ENCODE data around the gene FAM83D.
A peak's percentile ranks its signal among the peaks of the same experiment; 100 is the strongest.
"Not testable (repeated sequence)": the region's sequence is repeated elsewhere in the genome, so short reads cannot be mapped to it uniquely, and the experiment has no call there.

Gene FAM83D

DNA sequence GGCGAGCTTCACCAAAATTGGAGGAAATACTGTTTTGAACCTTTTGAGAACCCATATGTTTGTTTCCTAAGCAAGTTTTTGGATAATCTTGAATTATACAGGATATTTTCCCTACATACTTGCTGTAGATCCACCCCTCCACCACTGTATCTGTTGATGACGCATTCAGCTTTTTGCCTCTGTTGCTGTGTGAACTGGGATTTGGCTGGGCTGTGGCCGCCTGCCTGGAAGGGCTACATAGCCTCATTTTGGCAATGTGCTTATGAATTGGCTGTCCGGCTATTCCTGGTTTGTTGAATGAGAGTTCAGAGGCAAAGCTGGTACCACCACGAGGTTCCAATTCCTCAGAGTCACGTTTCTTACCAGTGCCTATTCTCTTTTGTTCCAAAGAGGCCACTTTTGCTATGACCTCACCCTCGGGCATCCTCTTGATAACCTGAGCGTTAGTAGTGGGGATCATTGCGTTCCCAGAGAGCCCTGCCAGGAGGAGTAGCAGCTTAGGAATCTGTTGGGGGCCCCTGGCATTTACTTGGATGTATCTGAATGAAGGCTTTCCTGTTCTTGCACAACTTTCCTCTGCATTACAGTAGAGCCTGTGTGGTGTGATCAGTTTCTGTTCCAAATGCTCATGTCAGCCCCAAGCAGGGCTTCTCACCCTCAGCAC, 6.4 kb downstream of the FAM83D start:
- DNase-seq (ENCODE audit: insufficient read length, low spot score), result peak; percentile 44
- FAIRE-seq, result peak; percentile 64

- FAIRE-seq (no peak), DNase-seq (ENCODE audit: insufficient read length, low spot score) (no peak)
These were observed 8.3 kb downstream of the FAM83D start for GRCh38 chr20:38934530-38934929.

DNA sequence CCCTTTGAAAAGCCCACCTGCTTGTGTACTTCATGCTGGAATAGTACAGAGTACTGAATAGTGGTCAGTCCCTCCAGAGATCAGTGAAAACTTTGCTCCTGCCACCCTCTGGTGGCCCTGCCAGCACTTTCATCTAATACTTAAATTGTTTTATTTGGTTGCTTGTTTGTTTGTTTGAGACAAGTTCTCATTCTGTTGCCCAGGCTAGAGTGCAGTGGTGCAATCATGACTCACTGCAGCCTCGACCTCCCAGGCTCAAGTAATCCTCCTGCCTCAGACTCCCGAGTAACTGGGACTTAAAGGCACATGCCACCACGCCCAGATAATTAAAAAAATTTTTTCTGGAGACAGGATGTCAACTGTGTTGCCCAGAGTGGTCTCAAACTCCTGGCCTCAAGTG, 9.1 kb downstream of the FAM83D start:
- FAIRE-seq, result no peak
- peak; percentile 45 for DNase-seq (ENCODE audit: insufficient read length, low spot score)

DNA sequence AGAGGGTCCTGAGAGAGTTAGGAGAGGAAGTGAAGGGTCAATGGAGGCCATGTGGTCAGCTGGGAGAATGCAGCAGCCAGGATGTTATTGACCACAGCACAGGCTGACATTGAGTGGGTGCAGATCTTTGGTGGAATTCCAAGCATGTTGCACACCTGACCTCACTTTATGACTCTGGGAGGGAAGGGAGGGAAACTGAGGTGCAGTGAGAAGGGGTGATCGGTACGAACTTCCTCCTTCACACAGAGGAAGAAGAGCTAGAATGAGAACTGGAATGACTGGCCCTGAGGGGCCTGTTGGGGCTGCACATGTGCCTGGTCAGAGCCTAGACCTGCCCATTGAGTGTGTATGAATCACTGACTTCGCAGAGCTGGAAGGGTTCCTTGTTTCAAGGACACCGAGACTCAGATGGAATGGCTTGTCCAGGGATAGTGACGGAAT, 9.8 kb downstream of the FAM83D start:
- peak; percentile 57 for FAIRE-seq
- no peak for DNase-seq (ENCODE audit: insufficient read length, low spot score)

- FAIRE-seq (no peak), DNase-seq (ENCODE audit: insufficient read length, low spot score) (no peak)
These were observed 10.8 kb downstream of the FAM83D start for GRCh38 chr20:38937000-38937399.

DNA sequence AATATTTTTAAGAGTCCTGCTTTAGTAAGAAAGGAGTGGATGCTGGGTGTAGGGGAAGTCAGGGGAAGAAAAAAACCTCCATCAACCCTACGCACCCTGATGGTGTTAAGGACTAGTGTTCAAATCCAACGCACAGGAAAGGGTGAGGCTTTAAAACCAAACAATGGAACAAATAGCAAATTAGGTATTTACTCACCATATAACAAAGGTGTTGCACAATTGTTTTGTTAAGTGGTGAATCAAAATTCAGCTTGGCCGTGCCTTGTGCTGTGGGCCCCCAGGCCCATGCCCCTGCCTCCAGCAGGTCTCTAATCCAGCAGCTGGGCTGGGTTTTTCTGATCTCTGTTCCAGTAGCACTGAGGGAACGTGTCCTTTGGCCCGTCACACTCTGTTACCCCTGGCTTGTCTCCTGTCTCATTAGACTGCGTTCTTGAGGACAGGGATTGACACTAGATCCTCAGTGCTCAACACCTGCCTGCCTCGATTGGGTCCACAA, 11.8 kb downstream of the FAM83D start:
- DNase-seq (ENCODE audit: insufficient read length, low spot score), result no peak
- FAIRE-seq, result no peak

GRCh38 chr20:38939686-38940085, 13.5 kb downstream of the FAM83D start:
- FAIRE-seq (no peak), DNase-seq (ENCODE audit: insufficient read length, low spot score) (no peak)

DNA sequence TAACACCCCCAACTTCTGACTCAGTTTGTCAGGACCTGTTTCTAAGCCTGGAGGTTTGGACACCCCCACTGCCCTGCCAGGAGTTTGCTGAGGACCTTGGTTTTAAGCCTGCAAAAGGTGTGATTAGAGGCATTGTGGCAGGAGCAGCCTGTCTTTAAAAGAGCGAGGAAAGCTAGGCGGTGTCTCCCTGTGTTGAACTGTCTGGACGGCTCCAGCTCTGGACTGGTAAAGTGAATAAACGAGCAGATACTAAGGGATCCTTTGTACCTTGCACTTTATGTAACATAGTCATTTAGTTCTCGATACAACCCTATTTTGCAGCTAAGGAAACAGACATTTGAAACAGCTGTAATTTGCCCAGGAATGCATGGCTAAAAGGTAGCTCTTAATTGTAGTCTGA, 14.4 kb downstream of the FAM83D start:
- FAIRE-seq (no peak), DNase-seq (ENCODE audit: insufficient read length, low spot score) (no peak)

GRCh38 chr20:38941726-38942389, 15.6 kb downstream of the FAM83D start:
- FAIRE-seq, result no peak
- no peak for DNase-seq (ENCODE audit: insufficient read length, low spot score)

GRCh38 chr20:38945012-38945411, 18.8 kb downstream of the FAM83D start:
- FAIRE-seq (no peak), DNase-seq (ENCODE audit: insufficient read length, low spot score) (no peak)

GRCh38 chr20:38946836-38947235, 20.6 kb downstream of the FAM83D start:
- DNase-seq (ENCODE audit: insufficient read length, low spot score) (no peak), FAIRE-seq (no peak)

- peak; percentile 16 for FAIRE-seq
- no peak for DNase-seq (ENCODE audit: insufficient read length, low spot score)
These were observed 21.7 kb downstream of the FAM83D start for GRCh38 chr20:38947931-38948362.

DNA sequence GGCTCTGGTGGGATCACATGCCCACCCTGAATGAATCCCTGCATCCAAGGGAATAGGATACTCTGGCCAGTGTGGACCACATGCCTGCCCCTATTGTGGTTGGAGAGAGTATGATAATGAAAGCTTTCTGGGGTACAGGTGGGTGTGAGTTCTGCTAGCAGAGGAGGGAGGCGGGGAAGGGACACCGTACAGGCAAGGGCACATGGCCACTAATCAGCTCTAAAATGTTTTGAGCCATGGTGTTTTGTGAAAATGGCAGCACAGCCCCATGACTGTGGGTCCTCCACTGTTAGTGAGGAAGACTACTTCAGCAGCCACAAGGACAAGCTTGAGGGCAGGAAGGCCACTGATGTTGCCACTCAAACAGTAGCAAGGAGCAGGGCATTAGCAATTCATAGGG, 24.0 kb downstream of the FAM83D start:
- no peak for FAIRE-seq
- DNase-seq (ENCODE audit: insufficient read length, low spot score), result no peak

- DNase-seq (ENCODE audit: insufficient read length, low spot score) (no peak), FAIRE-seq (no peak)
These were observed 25.4 kb downstream of the FAM83D start for GRCh38 chr20:38951611-38952010.

DNA sequence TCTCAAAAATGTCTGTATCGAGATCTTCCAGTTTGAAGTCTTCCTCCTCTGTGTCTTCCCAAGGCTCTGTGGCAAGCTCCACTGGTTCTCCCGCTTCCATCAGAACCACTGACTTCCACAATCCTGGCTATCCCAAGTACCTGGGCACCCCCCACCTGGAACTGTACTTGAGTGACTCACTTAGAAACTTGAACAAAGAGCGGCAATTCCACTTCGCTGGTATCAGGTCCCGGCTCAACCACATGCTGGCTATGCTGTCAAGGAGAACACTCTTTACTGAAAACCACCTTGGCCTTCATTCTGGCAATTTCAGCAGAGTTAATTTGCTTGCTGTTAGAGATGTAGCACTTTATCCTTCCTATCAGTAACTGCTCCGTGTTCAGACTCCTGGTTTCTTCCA, 25.9 kb downstream of the FAM83D start:
- FAIRE-seq (no peak), DNase-seq (ENCODE audit: insufficient read length, low spot score) (no peak)

DNA sequence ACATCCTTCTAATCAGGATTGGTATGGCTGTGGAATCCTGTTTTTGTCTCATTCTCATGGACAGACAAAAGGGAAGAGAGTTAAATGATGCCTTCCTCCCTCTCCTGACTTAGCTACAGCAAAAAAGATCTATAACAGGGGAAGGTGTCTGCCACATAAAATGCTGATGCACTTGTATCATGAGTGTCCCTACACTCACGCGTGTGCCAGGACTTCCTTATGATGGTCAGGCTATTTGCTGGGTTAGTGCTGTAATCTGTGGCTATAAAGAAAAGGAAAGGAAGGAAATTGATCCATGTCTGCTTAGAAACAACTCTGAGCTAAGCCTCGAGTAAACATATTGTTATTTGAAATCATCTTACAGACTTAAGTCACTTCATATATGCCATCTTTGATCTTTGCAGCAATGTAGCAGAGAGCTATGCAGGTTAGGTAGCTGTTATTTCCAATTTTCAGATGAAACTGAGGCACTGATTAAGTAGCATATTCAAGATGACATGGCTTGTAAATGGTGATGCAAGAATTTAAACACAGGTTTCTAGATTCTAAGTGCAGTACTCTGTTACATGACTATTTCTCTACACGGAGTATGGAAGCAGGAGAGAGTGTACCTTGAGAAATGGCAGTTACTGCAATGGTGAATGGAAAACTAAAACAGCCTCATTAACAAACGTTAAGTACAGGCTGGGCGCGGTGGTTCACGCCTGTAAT, 27.6 kb downstream of the FAM83D start:
- no peak for DNase-seq (ENCODE audit: insufficient read length, low spot score)

GRCh38 chr20:38957235-38957876, 31.1 kb downstream of the FAM83D start:
- FAIRE-seq, result no peak
- DNase-seq (ENCODE audit: insufficient read length, low spot score), result no peak

More for the DNA sequence above, 27.6 kb downstream of the FAM83D start:
- no peak for FAIRE-seq

- no peak for DNase-seq (ENCODE audit: insufficient read length, low spot score)
- FAIRE-seq, result no peak
These were observed 31.8 kb downstream of the FAM83D start for GRCh38 chr20:38957915-38958485.

DNA sequence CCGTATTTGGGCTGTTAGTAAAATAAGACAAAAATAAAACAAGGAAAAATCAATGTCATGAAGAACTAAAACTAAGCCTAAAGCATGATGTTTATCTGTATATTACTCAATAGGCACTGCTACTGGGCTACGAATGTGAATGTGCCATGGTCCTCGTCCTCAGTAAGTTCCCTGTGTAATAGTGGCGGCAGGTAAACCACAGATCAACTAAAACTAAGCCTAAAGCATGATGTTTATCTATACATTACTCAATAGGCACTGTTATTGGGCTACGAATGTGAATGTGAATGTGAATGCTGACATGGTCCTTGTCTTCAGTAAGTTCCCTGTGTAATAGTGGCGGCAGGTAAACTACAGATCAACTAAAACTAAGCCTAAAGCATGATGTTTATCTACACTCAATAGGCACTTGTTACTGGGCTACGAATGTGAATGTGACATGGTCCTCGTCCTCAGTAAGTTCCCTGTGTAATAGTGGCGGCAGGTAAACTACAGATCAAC, 34.0 kb downstream of the FAM83D start:
- DNase-seq (ENCODE audit: insufficient read length, low spot score), result not testable (repeated sequence)
- FAIRE-seq, result peak; percentile 84

DNA sequence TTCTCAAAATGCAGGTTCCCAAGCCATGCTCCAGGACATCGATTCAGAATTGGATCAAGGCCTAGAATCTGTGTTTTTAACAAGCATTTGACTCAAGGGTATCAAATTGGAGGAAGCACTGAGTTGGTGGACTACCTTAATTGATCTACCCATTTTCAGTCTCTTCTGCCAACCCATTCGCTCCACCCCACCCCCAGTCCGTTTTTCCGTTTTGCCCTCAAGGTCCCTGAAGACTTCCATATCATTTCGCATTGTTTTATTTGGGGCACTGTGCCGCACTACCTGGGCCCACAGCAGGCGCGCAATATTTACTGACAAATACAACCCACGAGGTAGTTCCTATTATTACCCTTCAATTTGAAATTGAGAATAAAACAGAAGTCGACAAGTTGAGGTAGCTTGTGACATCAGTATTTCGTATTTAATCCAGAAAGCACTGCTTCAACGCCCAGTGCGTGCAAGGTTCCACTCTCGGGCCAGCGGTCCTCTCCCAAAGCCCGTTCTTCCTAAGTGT, 35.4 kb downstream of the FAM83D start:
- DNase-seq (ENCODE audit: insufficient read length, low spot score) (peak; percentile 35), FAIRE-seq (no peak)
